Measurements from ENCODE around the gene TMEM106A. TPM values are rescaled to one million over a fixed set of nuclear protein-coding genes. Genes with fewer than 3 reads are reported as not detected.

The TMEM106A gene
- total and polyA plus RNA-seq, 2 of the 13 experiments (the other 11 are each of a cell fraction or from before 2014, with no cell fraction given): 16.9 to 35.9 TPM

GRCh38 chr17:43171586-43172487 is 39.8 kb upstream of the TMEM106A start (continued):
- TF ChIP-seq, protein P1, sequence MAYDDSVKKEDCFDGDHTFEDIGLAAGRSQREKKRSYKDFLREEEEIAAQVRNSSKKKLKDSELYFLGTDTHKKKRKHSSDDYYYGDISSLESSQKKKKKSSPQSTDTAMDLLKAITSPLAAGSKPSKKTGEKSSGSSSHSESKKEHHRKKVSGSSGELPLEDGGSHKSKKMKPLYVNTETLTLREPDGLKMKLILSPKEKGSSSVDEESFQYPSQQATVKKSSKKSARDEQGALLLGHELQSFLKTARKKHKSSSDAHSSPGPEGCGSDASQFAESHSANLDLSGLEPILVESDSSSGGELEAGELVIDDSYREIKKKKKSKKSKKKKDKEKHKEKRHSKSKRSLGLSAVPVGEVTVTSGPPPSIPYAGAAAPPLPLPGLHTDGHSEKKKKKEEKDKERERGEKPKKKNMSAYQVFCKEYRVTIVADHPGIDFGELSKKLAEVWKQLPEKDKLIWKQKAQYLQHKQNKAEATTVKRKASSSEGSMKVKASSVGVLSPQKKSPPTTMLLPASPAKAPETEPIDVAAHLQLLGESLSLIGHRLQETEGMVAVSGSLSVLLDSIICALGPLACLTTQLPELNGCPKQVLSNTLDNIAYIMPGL (CRISPR knock-in tag; IDR thresholded peaks at IDR 0.05; ENCODE audit: borderline replicate concordance in 1 of 2, low read depth in 1 of 2): peak; percentile 50 to 54; a peak in 2 of 4 replicates
- TF ChIP-seq ELF3 (CRISPR knock-in tag; IDR thresholded peaks at IDR 0.05) (peak; percentile 88), FOXK1 (CRISPR knock-in tag; IDR thresholded peaks at IDR 0.05; ENCODE audit: borderline replicate concordance, low read depth) (peak; percentile 33; the same call in 1 of the 2 replicates), ZNF652 (CRISPR knock-in tag; IDR thresholded peaks at IDR 0.05; ENCODE audit: borderline replicate concordance, low read depth) (peak; percentile 96), FOXK2 (IDR thresholded peaks at IDR 0.05) (0 out of 2 replicates have a peak, but pooled peaks have one; percentile 8), CC2D1A (CRISPR knock-in tag; IDR thresholded peaks at IDR 0.05) (no peak), FOXA1 (IDR thresholded peaks at IDR 0.05) (no peak), FOXA1 (CRISPR knock-in tag; IDR thresholded peaks at IDR 0.05) (peak; percentile 57), ZNF674 (CRISPR knock-in tag; IDR thresholded peaks at IDR 0.05; ENCODE audit: low read depth) (0 out of 2 replicates have a peak, but pooled peaks have one; percentile 22), MAX (IDR thresholded peaks at IDR 0.05) (no peak), ZNF30 (CRISPR knock-in tag; IDR thresholded peaks at IDR 0.05) (no peak)

All from HepG2 (cell line).